GM21619 (cell line): ENCODE results near the gene KANK2.

ENCODE experiments used
- ATAC-seq: cut with Tn5 transposase; IDR thresholded peaks from one replicate; pipeline ENCODE4 v1.9.1; 2021; ENCODE audit not compliant: unreplicated experiment

The KANK2 gene

DNA sequence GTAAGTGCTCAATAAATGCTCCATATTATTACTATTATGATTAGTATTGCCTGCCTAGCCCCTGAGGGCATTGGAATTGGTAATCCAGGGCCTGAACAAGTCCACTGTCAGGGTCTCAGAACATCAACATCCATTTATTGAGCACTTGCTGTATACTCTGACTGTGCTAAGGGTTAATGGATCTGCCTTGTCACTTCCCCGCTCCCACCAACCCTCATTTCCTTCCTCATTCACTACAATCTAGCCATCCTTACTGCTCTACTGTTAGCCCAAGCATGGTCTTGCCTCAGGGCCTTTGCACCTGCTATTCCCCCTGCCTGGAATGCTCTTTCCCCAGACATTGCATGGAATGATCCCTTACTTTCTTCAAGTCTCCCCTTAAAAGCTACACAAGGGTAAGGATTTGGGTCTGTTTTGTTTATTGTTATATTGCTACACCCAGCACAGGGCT, 29.4 kb upstream of the KANK2 start:
- ATAC-seq, result no peak

GRCh38 chr19:11225815-11226214, 28.5 kb upstream of the KANK2 start:
- ATAC-seq, result no peak

DNA sequence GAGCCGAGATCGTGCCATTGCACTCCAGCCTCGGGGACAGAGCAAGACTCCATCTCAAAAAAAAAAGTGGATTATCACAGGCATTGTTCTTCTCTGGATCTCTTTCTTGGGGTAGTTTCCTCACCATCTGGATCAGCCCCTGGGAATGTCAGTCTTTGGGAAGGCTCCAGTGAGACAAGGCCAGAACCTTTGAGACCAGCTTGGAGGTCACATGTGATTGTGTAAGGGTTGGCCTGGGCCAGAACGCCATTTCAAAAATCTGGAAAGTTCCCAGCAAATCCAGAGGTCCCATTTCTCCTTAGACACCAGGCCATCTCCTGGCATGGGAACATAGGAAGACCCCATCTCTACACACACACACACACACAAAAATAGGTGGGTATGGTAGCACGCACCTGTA, 27.8 kb upstream of the KANK2 start:
- ATAC-seq, result no peak

DNA sequence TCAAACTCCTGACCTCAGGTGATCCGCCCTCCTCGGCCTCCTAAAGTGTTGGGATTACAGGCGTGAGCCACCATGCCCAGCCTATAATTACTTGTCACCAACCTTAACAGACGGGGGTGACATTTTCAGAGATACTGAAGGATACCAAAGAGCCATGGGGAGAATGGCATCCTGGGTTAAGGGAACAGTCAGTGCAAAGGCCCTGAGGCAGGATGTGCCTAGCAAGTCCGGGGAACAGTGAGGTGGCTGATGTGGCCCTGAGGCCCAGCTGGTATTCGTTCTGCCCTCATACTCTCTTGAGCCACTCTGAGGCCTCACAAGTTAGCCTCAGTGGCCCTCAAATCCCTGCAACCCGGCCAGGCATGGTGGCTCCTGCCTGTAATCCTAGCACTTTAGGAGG, 27.1 kb upstream of the KANK2 start:
- no peak for ATAC-seq

- ATAC-seq, result no peak
Observed at GRCh38 chr19:11223200-11223599, 25.9 kb upstream of the KANK2 start.

GRCh38 chr19:11221082-11221598, 23.8 kb upstream of the KANK2 start:
- no peak for ATAC-seq

GRCh38 chr19:11214387-11214786, 17.0 kb upstream of the KANK2 start:
- ATAC-seq, result no peak

GRCh38 chr19:11210656-11210928, 13.2 kb upstream of the KANK2 start:
- no peak for ATAC-seq

DNA sequence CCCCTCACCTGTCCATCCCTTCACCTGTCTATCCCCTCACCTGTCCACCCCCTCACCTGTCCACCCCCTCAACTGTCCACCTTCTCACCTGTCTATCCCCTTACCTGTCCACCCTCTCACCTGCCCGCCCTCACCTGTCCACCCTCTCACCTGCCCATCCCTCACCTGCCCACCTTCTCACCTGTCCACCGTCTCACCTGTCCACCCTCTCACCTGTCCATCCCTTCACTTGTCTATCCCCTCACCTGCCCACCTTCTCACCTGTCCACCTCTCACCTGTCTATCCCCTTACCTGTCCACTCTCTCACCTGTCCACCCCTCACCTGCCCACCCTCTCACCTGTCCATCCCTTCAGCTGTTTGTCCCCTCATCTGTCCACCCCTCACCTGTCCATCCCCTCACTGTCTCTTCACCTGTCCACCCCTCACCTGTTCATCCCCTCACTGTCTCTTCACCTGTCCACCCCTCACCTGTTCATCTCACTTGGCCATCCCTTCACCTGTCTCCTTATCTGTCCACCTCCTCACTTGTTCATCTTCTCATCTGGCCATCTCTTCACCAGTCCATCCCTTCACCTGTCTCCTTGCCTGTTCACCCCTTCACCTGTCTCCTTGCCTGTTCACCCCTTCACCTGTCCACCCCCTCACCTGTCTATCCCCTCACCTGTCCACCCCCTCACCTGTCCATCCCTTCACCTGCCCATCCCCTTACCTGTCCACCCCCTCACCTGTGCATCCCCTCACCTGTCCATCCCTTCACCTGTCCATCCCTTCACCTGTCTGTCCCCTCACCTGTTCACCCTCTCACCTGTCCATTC, 12.7 kb upstream of the KANK2 start:
- no peak for ATAC-seq

DNA sequence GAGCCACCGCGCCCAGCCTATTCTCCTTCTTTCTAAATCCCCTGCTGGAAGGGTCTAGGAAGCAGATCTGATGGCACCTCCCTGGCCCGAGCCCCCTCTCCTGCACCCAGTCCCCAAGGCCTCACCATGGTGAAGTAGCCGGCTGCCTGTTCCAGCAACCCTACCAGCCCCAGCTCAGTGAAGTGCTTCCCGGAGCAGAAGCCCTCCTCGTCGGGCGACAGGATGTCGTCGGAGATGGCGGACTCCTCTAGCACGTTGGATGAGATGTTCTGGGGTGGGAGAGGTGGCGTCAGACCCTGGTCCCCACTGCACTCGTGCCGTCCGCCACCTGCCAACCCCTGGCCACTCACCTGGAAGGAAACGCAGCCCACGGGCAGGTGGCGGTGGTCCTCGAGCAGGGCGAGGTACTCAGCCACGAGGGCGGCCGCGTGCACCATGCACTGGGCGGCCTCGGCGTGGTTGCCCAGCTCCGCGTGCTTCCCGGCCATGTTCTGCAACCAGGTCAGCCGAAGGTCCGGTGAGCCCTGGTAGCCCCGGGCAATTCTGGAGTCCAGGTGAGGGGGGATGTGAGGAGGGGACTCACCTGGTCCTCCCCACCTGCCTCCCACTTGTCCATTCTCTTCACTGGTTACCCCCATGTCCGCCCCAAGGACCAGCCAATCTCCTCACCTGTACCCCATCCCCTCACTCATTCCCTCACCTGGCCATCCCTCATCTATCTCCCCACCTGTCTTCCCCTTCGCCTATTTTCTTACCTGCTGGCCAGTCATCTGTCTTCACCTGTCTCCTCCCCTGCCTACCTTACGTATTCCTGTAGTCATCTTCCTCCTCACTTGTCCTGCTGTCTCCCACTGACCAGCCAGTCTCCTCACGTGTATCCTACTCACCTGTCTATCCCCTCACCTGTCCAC, 11.5 kb upstream of the KANK2 start:
- ATAC-seq, result no peak

GRCh38 chr19:11205939-11206570, 8.7 kb upstream of the KANK2 start:
- ATAC-seq, result no peak

DNA sequence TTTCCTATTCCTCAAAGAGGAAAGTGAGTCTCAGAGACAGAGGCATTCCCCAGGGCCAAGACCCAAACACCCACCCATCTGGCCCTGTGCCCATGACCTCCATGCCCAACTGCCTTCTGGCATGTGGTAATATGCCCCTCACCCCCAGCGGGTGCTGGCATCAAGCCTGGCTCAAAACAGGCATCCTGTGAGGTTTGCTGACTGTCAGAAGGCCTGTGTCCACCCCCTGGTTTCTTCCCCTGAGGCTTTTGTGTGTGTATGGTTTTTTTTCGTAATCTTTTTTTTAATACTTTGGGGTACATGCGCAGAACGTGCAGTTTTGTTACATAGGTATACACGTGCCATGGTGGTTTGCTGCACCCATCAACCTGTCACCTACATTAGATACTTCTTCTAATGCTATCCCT, 7.6 kb upstream of the KANK2 start:
- no peak for ATAC-seq

DNA sequence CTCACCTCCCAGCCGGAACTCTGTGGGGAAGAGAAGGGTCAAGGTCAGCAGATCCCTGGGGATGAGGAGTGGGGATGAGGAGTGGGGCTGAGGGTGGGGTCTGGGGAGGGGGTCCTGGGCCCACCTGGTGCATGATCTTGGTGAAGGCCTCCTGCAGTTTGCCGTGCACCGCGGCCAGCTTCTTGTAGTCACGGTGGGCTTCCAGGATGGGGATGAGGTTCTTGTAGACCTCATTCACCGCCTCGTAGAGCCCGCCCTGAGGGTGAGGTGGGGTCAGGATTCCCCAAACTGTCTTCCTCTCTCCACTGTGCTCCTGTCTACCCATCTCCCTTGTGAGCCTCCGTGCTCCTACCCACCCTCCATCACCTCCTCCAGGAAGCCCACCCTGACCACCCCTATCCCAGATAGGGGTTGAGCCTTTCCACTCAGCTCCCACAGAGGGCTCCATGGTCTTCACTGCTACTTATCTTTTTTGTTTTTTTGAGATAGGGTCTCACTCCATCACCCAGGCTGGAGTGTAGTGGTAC, 6.8 kb upstream of the KANK2 start:
- no peak for ATAC-seq

GRCh38 chr19:11203194-11204075, 6.1 kb upstream of the KANK2 start:
- no peak for ATAC-seq

GRCh38 chr19:11202488-11203193, 5.3 kb upstream of the KANK2 start:
- no peak for ATAC-seq

GRCh38 chr19:11201791-11202190, 4.4 kb upstream of the KANK2 start:
- ATAC-seq, result no peak

- ATAC-seq, result no peak
Observed at GRCh38 chr19:11200931-11201330, 3.6 kb upstream of the KANK2 start.

GRCh38 chr19:11200015-11200574, 2.8 kb upstream of the KANK2 start:
- ATAC-seq, result no peak

DNA sequence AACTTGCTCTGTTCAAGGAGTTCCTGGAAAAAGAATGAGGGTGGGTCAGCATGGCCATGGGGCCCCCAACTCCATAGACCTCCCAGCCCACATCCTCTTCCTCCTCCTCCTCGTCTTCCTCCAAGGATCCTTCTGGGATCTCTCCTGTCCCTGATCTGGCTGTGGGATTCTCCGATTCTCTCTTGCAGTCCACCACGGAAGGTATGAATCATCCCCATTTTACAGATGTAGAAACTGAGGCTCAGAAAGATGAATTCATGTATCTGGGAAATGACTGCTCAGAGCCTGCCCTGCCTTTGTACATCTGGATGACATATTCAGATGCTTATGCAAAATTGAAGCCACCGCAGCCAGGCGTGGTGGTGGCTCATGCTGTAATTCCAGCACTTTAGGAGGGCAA, 2.2 kb upstream of the KANK2 start:
- no peak for ATAC-seq
